Stomach (tissue), 9 donors: ENCODE results near the gene OSBPL9. TPM values are rescaled to one million over a fixed set of nuclear protein-coding genes. Genes with fewer than 3 reads are reported as not detected.

Experiments used
- DNase-seq, 2 donors: peaks; one replicate each; pipeline versions ENCODE4 v3.0.0 to v3.0.0-alpha.2; 2013 to 2019
- H3K27ac ChIP-seq, 5 donors: fragments of 200-600 bp in 4 of 5; sonication (generic) in 4 of 5; one replicate each; pipeline ENCODE4 v1.5.1; 2013 to 2019; ENCODE audit warnings: mild to moderate bottlenecking in 1 of 5, moderate library complexity in 1 of 5
- H3K27me3 ChIP-seq, 3 donors: fragments of 200-600 bp; sonication (generic); one replicate each; pipeline ENCODE4 v1.5.1; 2017 to 2019; ENCODE audit warnings: mixed run types in 1 of 3
- H3K36me3 ChIP-seq, 4 donors: fragments of 200-600 bp; sonication (generic); 1 replicate in 3 of 4; 2 replicates in 1 of 4; pipeline ENCODE4 v1.5.1; 2016 to 2019
- H3K4me1 ChIP-seq, 4 donors: fragments of 200-600 bp; sonication (generic); one replicate each; pipeline ENCODE4 v1.5.1; 2016 to 2019
- H3K4me3 ChIP-seq, 4 donors: fragments of 200-600 bp; sonication (generic) in 3 of 4; one replicate each; pipeline ENCODE4 v1.5.1; 2016 to 2019; ENCODE audit warnings: mild to moderate bottlenecking in 1 of 4
- H3K9me3 ChIP-seq, 4 donors: fragments of 200-600 bp; sonication (generic); one replicate each; pipeline ENCODE4 v1.5.1; 2016 to 2019
- CTCF ChIP-seq, 7 experiments: fragments of 450-650 bp in 4 of 7; fragments of 200-600 bp in 3 of 7; sonication (generic) in 3 of 7; IDR thresholded peaks; one replicate each; pipeline ENCODE4 v1.5.1; 2016 to 2019; ENCODE audit warnings: antibody characterized with exemption in 7 of 7, control low read depth in 2 of 7, mild to moderate bottlenecking in 1 of 7
- EP300 ChIP-seq: sonication (generic); formaldehyde crosslinking; IDR thresholded peaks from one replicate; pipeline ENCODE4 v1.6.1; 2017; ENCODE audit warnings: antibody characterized with exemption
- POLR2A ChIP-seq, 4 donors: fragments of 450-650 bp; IDR thresholded peaks; one replicate each; pipeline ENCODE4 v1.6.1; 2016; ENCODE audit warnings: antibody characterized with exemption in 4 of 4, control low read depth in 2 of 4, mild to moderate bottlenecking in 1 of 4, moderate library complexity in 1 of 4
- POLR2AphosphoS5 ChIP-seq, 3 donors: sonication (generic); formaldehyde crosslinking; IDR thresholded peaks; one replicate each; pipeline ENCODE4 v1.6.1; 2016; ENCODE audit warnings: antibody characterized with exemption in 3 of 3
- WGBS, 5 donors: extraction: QIAGEN DNeasy Blood & Tissue Kit in 3 of 5; methylation state at CpG; one replicate each; pipeline versions ENCODE4 v1.1.5 to v1.1.7; 2013 to 2018; 5-methylcytosine and 5-hydroxymethylcytosine counted together
- intact Hi-C: fragments of 100-400 bp; cut with DNase I; formaldehyde crosslinking; loops from one replicate; pipeline ENCODE4 v1.15.1; 2023; ENCODE audit warnings: low total_unique reads
- polyA plus RNA-seq, 3 donors: library from polyadenylated mRNA; stranded (reverse); fragments of 200-250 nt; gene quantifications; one replicate each; pipeline ENCODE4 v1.2.3, GENCODE V29; 2013
- total RNA-seq, 5 donors: library from RNA; depleted of rRNA; stranded (reverse); fragments of >200 nt; gene quantifications; one replicate each; pipeline versions ENCODE4 v1.1.0 to v1.2.3, GENCODE V29; 2014 to 2016
- donor health status: healthy with polysubstance abuse.
- donor health status: Bipolar disorder and iron deficiency.
- donor health status: healthy.

Gene OSBPL9
- total and polyA plus RNA-seq, 8 donors: 29.8 to 461 (median 109) TPM

GRCh38 chr1:51684776-51685175, 67.9 kb downstream of the OSBPL9 start:
- WGBS, 5 donors: 94 to 99% (median 97%) methylated on average over 5 of the region's 5 CpGs
- no peaks in the 10 kb centered on the region for H3K9me3 ChIP-seq
- intact Hi-C loops: no loop called here
- H3K36me3 ChIP-seq: no peaks in the 10 kb centered on the region
- TF ChIP-seq EP300: no peak
- peaks cover 5 to 15% (median 13%) of the 10 kb centered on the region in 4 donors for H3K4me1 ChIP-seq
- DNase-seq: no peak
- no peaks in the 10 kb centered on the region for H3K27me3 ChIP-seq
- no peak overlapping the region for H3K4me3 ChIP-seq
- no peak overlapping the region for H3K27ac ChIP-seq

- WGBS, 5 donors: 51 to 72% (median 60%) methylated on average over 2 of the region's 2 CpGs
- Histone ChIP-seq H3K27me3 (no peaks in the 10 kb centered on the region), H3K9me3 (no peaks in the 10 kb centered on the region), H3K4me1 (peaks cover 5 to 31% (median 29%) of the 10 kb centered on the region in 4 donors), H3K36me3 (no peaks in the 10 kb centered on the region), H3K27ac (no peak overlapping the region), H3K4me3 (no peak overlapping the region)
- no peak for TF ChIP-seq POLR2AphosphoS5 (IDR thresholded peaks at IDR 0.05)
- no peak for TF ChIP-seq CTCF (IDR thresholded peaks at IDR 0.05)
- TF ChIP-seq EP300: no peak
- TF ChIP-seq POLR2A (IDR thresholded peaks at IDR 0.05): no peak
- intact Hi-C loops: no loop called here
- no peak for DNase-seq
Observed at GRCh38 chr1:51686450-51686849, 69.6 kb downstream of the OSBPL9 start.

GRCh38 chr1:51689075-51689440, 72.2 kb downstream of the OSBPL9 start:
- Histone ChIP-seq H3K9me3 (no peaks in the 10 kb centered on the region), H3K27ac (peak overlapping the region in 2 of 5 donors; percentile 9 to 14), H3K4me3 (no peak overlapping the region), H3K27me3 (no peaks in the 10 kb centered on the region), H3K36me3 (no peaks in the 10 kb centered on the region), H3K4me1 (peaks cover 15 to 57% (median 51%) of the 10 kb centered on the region in 4 donors)
- no peak for TF ChIP-seq EP300
- TF ChIP-seq POLR2A (IDR thresholded peaks at IDR 0.05): no peak
- no peak for TF ChIP-seq POLR2AphosphoS5 (IDR thresholded peaks at IDR 0.05)
- TF ChIP-seq CTCF (IDR thresholded peaks at IDR 0.05): no peak
- DNase-seq: no peak
- intact Hi-C loops: no loop called here

- H3K4me1 ChIP-seq: peaks cover 15 to 60% (median 52%) of the 10 kb centered on the region in 4 donors
- H3K27me3 ChIP-seq: no peaks in the 10 kb centered on the region
- no peaks in the 10 kb centered on the region for H3K9me3 ChIP-seq
- DNase-seq: no peak
- TF ChIP-seq POLR2AphosphoS5 (IDR thresholded peaks at IDR 0.05): no peak
- TF ChIP-seq POLR2A (IDR thresholded peaks at IDR 0.05): no peak
- no peak for TF ChIP-seq CTCF (IDR thresholded peaks at IDR 0.05)
- no peak for TF ChIP-seq EP300
- H3K36me3 ChIP-seq: no peaks in the 10 kb centered on the region
- no peak overlapping the region for H3K4me3 ChIP-seq
- intact Hi-C loops: no loop called here
- H3K27ac ChIP-seq: peak overlapping the region in 4 of 5 donors; percentile 14 to 71 (median 46)
Observed at GRCh38 chr1:51689643-51690042, 72.8 kb downstream of the OSBPL9 start.

GRCh38 chr1:51690285-51690961, 73.5 kb downstream of the OSBPL9 start:
- peak overlapping the region in 4 of 5 donors; percentile 14 to 71 (median 40) for H3K27ac ChIP-seq
- DNase-seq: peak in 1 of 2 donors; percentile 75
- TF ChIP-seq POLR2A (IDR thresholded peaks at IDR 0.05) (no peak), POLR2AphosphoS5 (IDR thresholded peaks at IDR 0.05) (peak in 2 of 3 donors; percentile 85 to 91)
- no peak overlapping the region for H3K4me3 ChIP-seq
- 19 to 34% (median 29%) methylated on average over 3 of the region's 3 CpGs for WGBS, 5 donors
- H3K27me3 ChIP-seq: no peaks in the 10 kb centered on the region
- no peaks in the 10 kb centered on the region for H3K9me3 ChIP-seq
- H3K4me1 ChIP-seq: peaks cover 15 to 66% (median 54%) of the 10 kb centered on the region in 4 donors
- intact Hi-C loops: no loop called here
- no peaks in the 10 kb centered on the region for H3K36me3 ChIP-seq
